Measurements from ENCODE around the gene TMEM72.

DNA sequence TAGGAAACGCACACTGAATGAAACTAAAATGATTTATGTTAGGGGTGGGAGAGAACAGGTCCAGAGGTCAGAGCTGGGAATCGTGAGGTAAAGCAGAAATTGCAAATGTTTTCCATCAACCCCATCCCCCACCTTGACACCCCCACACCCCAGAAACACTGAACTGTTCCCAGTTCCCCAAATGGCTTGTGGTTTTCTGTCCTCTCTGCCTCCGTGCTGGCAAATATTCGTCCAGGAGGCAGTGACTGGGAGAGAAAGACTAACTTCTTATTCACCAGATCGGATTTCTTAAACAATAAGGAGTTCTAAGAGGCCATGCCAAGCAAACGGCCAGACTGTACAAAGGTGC is 47.7 kb downstream of the TMEM72 start:
- no peak for TF ChIP-seq CTCF (IDR thresholded peaks at IDR 0.05)
- no peak for TF ChIP-seq POLR2A (IDR thresholded peaks at IDR 0.05)

Measured in sigmoid colon (tissue), 3 donors.